K562 (cell line): ENCODE measurements around the gene DDAH1. TPM values are rescaled to one million over a fixed set of nuclear protein-coding genes. Genes with fewer than 3 reads are reported as not detected.

Experiments used
- ATAC-seq: fragments of 200-7000 bp; cut with Tn5 transposase; 3 replicates; pipeline ENCODE4 v1.9.1; 2020; ENCODE audit warnings: moderate library complexity
- BruUV-seq: library from RNA; stranded (reverse); fragments of 400-500 nt; replicated peaks from 2 replicates; lab custom pipeline; 2021; lab: Mats Ljungman, UMichigan
- CTCF ChIA-PET: fragments of 300-600 bp; formaldehyde crosslinking; extraction: SDS; loops from one replicate; lab custom pipeline; 2021; ENCODE audit warnings: low intra/inter-chr PET ratio; lab: Yijun Ruan, JAX
- POLR2A ChIA-PET: fragments of 300-600, 350-650 bp; sonication (Branson Sonifier 250); formaldehyde crosslinking; extraction: SDS; loops from one replicate; lab custom pipeline; 2021; ENCODE audit warnings: antibody characterized with exemption, inconsistent platforms; lab: Yijun Ruan, JAX
- DNase-seq, 4 experiments: peaks; one replicate each; pipeline versions ENCODE4 v3.0.0 to v3.0.0-alpha.2; 2011 to 2018; ENCODE audit warnings: low spot score in 3 of 4, mixed read lengths in 3 of 4; ENCODE audit errors: extremely low read depth in 1 of 4
- FAIRE-seq: peaks from 2 replicates; lab custom pipeline; 2011; peaks lifted over from hg19 to GRCh38; lab: Jason Lieb, UNC
- H2AFZ ChIP-seq: 2 replicates; pipeline ENCODE4 v1.6.0; 2011; ENCODE audit warnings: low read depth, low read length, control low read depth, inconsistent platforms
- H3K27ac ChIP-seq: fragments of 200-600 bp; 3 replicates; pipeline ENCODE4 v1.8.0; 2011; ENCODE audit warnings: low read depth, mild to moderate bottlenecking, control low read depth, inconsistent platforms, low read length, moderate library complexity, mixed read lengths; ENCODE audit errors: extremely low read depth
- H3K27me3 ChIP-seq, 2 experiments: fragments of 300-600 bp in 1 of 2; 2 replicates in 1 of 2; 3 replicates in 1 of 2; pipeline versions ENCODE4 v1.6.0 to v1.8.0; 2011; ENCODE audit warnings: inconsistent platforms in 2 of 2, low read length in 2 of 2, mild to moderate bottlenecking in 1 of 2, mixed read lengths in 1 of 2, moderate library complexity in 1 of 2; ENCODE audit not compliant: control insufficient read depth in 2 of 2, insufficient read depth in 2 of 2
- H3K36me3 ChIP-seq: fragments of 300-600 bp; 3 replicates; pipeline ENCODE4 v1.8.0; 2011; ENCODE audit warnings: mild to moderate bottlenecking, low read length, inconsistent platforms; ENCODE audit not compliant: control insufficient read depth, insufficient read depth
- H3K4me1 ChIP-seq, 2 experiments: fragments of 200-600 bp in 1 of 2; replicated peaks in 1 of 2; 2 replicates in 1 of 2; 3 replicates in 1 of 2; pipeline versions ENCODE4 v1.5.1 to v1.8.0; 2011; ENCODE audit warnings: inconsistent platforms in 2 of 2, low read length in 2 of 2, mild to moderate bottlenecking in 1 of 2, mixed read lengths in 1 of 2, moderate library complexity in 1 of 2; ENCODE audit not compliant: control insufficient read depth in 2 of 2, insufficient read depth in 2 of 2
- H3K4me2 ChIP-seq: 2 replicates; pipeline ENCODE4 v1.6.1; 2011; ENCODE audit warnings: low read length, control low read depth, inconsistent platforms, mixed read lengths; ENCODE audit not compliant: insufficient read depth
- H3K4me3 ChIP-seq: fragments of 200-600 bp; sonication (generic), shearing (Covaris generic); 2 replicates; pipeline ENCODE4 v1.5.1; 2016; ENCODE audit warnings: control low read depth, inconsistent platforms
- H3K79me2 ChIP-seq: fragments of 200-600 bp; 3 replicates; pipeline ENCODE4 v1.8.0; 2011; ENCODE audit warnings: low read length, inconsistent platforms; ENCODE audit not compliant: control insufficient read depth, insufficient read depth
- H3K9ac ChIP-seq, 2 experiments: 2 replicates each; pipeline versions ENCODE4 v1.6.0 to v1.6.1; 2011; ENCODE audit warnings: low read depth in 2 of 2, low read length in 2 of 2, control low read depth in 1 of 2, inconsistent platforms in 1 of 2, mild to moderate bottlenecking in 1 of 2, mixed read lengths in 1 of 2; ENCODE audit not compliant: insufficient read depth in 1 of 2
- H3K9me1 ChIP-seq: one replicate; pipeline ENCODE4 v1.6.0; 2011; ENCODE audit warnings: inconsistent platforms, mild to moderate bottlenecking, low read length, moderate library complexity; ENCODE audit not compliant: control insufficient read depth, insufficient read depth
- H3K9me3 ChIP-seq: replicated peaks from 2 replicates; pipeline ENCODE4 v1.5.1; 2011; ENCODE audit warnings: low read depth, low read length, inconsistent platforms; ENCODE audit not compliant: control insufficient read depth, insufficient read depth
- H4K20me1 ChIP-seq: replicated peaks from 2 replicates; pipeline ENCODE4 v1.6.1; 2011; ENCODE audit warnings: low read length, inconsistent platforms, mixed read lengths; ENCODE audit not compliant: control insufficient read depth, insufficient read depth
- CBX1 ChIP-seq: sonication (generic); IDR thresholded peaks from 2 replicates; pipeline ENCODE4 v1.6.1; 2016; ENCODE audit warnings: antibody characterized with exemption, low read depth, mild to moderate bottlenecking
- JUNB ChIP-seq: fragments of 450-650 bp; formaldehyde crosslinking; conservative IDR thresholded peaks from 2 replicates; pipeline ENCODE4 v1.4.0; 2020; ENCODE audit warnings: mild to moderate bottlenecking
- SAFB2 ChIP-seq: fragments of 200-400 bp; formaldehyde crosslinking; IDR thresholded peaks from 2 replicates; pipeline ENCODE4 v1.6.1; 2018; ENCODE audit warnings: borderline replicate concordance, low read length, low read depth, moderate library complexity; ENCODE audit not compliant: severe bottlenecking
- SMARCC2 ChIP-seq: fragments of 450-650 bp; IDR thresholded peaks from 2 replicates; pipeline ENCODE4 v1.6.1; 2017; ENCODE audit warnings: antibody characterized with exemption, moderate library complexity, mild to moderate bottlenecking, low read depth
- ZNF347 ChIP-seq: fragments of 450-650 bp; formaldehyde crosslinking; IDR thresholded peaks from 2 replicates; pipeline ENCODE4 v1.4.0; 2020; ENCODE audit warnings: low read depth, mild to moderate bottlenecking, moderate library complexity
- ZNF507 ChIP-seq: conservative IDR thresholded peaks from 2 replicates; pipeline ENCODE4 v1.6.1; 2017; ENCODE audit warnings: missing genetic modification characterization, missing compliant biosample characterization
- WGBS: fragments of 100-300 bp; shearing (Covaris generic); methylation state at CpG from one replicate; pipeline ENCODE4 v1.1.6; 2016; ENCODE audit warnings: low coverage, mixed read lengths; ENCODE audit not compliant: insufficient coverage; ENCODE audit errors: missing lambda C conversion rate; 5-methylcytosine and 5-hydroxymethylcytosine counted together
- in situ Hi-C: fragments of 300-500 bp; cut with MboI; formaldehyde crosslinking; loops from 4 replicates; pipeline ENCODE4 v1.15.0; 2018; ENCODE audit warnings: inconsistent platforms, mixed read lengths
- intact Hi-C: fragments of 100-400 bp; cut with micrococcal nuclease; formaldehyde crosslinking; loops from 2 replicates; pipeline ENCODE4 v1.14.2; 2022
- polyA plus RNA-seq, 8 experiments: library from polyadenylated mRNA; depleted of rRNA in 4 of 8; stranded (reverse) in 5 of 8; unstranded in 3 of 8; fragments of >200 nt; fragmentation: Nextera tagmentation in 2 of 8; fragmentation: Illumina TruSeq in 1 of 8; extraction: Ambion mirVana in 2 of 8; extraction: Trizol in 1 of 8; gene quantifications; 2 replicates each; pipeline versions ENCODE4 v1.2.1 to v1.2.3, GENCODE V29; 2011 to 2014; ENCODE audit warnings: inconsistent platforms in 1 of 8, missing spikeins in 1 of 8
- total RNA-seq, 7 experiments: library from RNA; depleted of rRNA in 6 of 7; stranded (reverse); fragments of >200 nt in 6 of 7; fragmentation: Illumina TruSeq in 2 of 7; extraction: Trizol in 2 of 7; gene quantifications; 2 replicates each; pipeline versions ENCODE4 v1.2.1 to v1.2.3, GENCODE V29; 2011 to 2021; ENCODE audit warnings: low replicate concordance in 1 of 7
- TF ChIP-seq, protein P1 (sequence below), 2 experiments: fragments of 450-650 bp in 1 of 2; sonication (generic) in 1 of 2; formaldehyde crosslinking in 1 of 2; IDR thresholded peaks in 1 of 2; conservative IDR thresholded peaks in 1 of 2; 2 replicates each; pipeline versions ENCODE4 v1.6.1 to v1.8.1; 2016 to 2023; ENCODE audit warnings: mild to moderate bottlenecking in 2 of 2, moderate library complexity in 2 of 2, inconsistent platforms in 1 of 2, missing genetic modification reagents in 1 of 2
- TF ChIP-seq, protein P2 (sequence below), 2 experiments: fragments of 450-650 bp; IDR thresholded peaks; 2 replicates each; pipeline ENCODE4 v1.6.1; 2018; ENCODE audit warnings: mild to moderate bottlenecking in 2 of 2, low read depth in 1 of 2; ENCODE audit not compliant: partially characterized antibody in 2 of 2

The DDAH1 gene
- total and polyA plus RNA-seq, 9 of the 15 experiments (the other 6 are each of a cell fraction or from before 2014, with no cell fraction given), result 0.04 to 0.24 (median 0.10) TPM

DNA sequence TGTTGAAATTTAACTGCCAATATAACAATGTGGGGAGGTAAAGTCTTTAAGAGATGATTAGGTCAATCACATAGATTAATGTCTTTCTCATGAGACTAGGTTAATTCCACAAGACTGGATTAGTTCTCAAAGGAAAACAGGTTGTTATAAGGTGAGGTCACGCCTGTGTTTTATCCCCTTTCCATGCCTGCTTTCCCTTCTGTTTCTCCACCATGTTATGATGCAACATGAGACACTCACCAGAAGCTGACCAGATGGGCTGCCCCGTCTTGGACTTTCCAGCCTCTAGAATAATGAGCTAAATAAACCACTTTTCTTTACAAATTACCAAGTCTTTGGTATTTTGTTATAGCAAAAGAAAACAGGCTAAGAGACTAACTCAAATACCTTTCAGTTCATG, 70.8 kb downstream of the DDAH1 start:
- Histone ChIP-seq H3K27ac (no peak overlapping the region), H3K4me2 (no peak overlapping the region), H3K4me3 (no peak overlapping the region), H2AFZ (no peak overlapping the region), H3K36me3 (no peaks in the 10 kb centered on the region), H3K27me3 (no peaks in the 10 kb centered on the region), H3K9me1 (no peaks in the 10 kb centered on the region), H3K9me3 (no peaks in the 10 kb centered on the region), H3K79me2 (no peaks in the 10 kb centered on the region), H3K9ac (no peak overlapping the region), H3K4me1 (no peaks in the 10 kb centered on the region), H4K20me1 (no peaks in the 10 kb centered on the region)
- intact Hi-C loops, result no loop called here
- ChIA-PET POLR2A (no interaction called here), CTCF (no interaction called here)
- WGBS, result 0% methylated on average over 2 of the region's 2 CpGs
- TF ChIP-seq, protein P1, sequence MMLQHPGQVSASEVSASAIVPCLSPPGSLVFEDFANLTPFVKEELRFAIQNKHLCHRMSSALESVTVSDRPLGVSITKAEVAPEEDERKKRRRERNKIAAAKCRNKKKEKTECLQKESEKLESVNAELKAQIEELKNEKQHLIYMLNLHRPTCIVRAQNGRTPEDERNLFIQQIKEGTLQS (IDR thresholded peaks at IDR 0.05), result peak; percentile 17; the same call in 1 of the 2 replicates
- TF ChIP-seq, protein P1 (CRISPR knock-in tag; conservative IDR thresholded peaks at IDR 0.05), result no peak
- TF ChIP-seq SAFB2, result no peak
- in situ Hi-C loops, result no loop called here
- ATAC-seq, result no peak
- DNase-seq, result no peak
- FAIRE-seq, result no peak
- no TSS peak for BruUV-seq

DNA sequence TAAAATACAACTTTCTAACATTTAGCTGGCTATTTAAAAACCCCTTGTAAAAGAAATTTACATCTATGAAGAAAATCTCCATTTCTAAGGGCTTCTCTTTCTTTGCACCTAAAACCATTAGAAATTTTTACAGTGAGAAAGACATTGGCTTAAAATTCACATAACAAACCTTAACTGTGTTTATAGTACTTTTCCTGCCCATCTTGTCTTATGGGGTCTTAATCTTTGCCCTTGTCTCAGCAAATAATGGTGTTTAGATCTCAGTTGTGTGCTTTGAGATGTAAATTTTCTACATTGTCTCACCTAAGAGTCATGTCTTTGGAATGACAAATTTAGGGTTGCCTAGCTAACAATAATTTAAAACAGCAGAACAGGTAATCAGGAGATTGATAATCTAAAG, 71.5 kb downstream of the DDAH1 start:
- POLR2A ChIA-PET, result no interaction called here

More for the DNA sequence above, 71.5 kb downstream of the DDAH1 start:
- Histone ChIP-seq H3K9ac (no peak overlapping the region), H3K27me3 (no peaks in the 10 kb centered on the region), H3K27ac (no peak overlapping the region), H3K9me1 (no peaks in the 10 kb centered on the region), H4K20me1 (no peaks in the 10 kb centered on the region), H3K79me2 (no peaks in the 10 kb centered on the region), H3K36me3 (no peaks in the 10 kb centered on the region), H3K4me2 (no peak overlapping the region), H3K4me1 (no peaks in the 10 kb centered on the region), H3K9me3 (no peaks in the 10 kb centered on the region), H2AFZ (no peak overlapping the region), H3K4me3 (no peak overlapping the region)
- FAIRE-seq (no peak), DNase-seq (no peak), ATAC-seq (no peak)
- TF ChIP-seq, protein P1 (IDR thresholded peaks at IDR 0.05), result no peak
- TF ChIP-seq, protein P1 (CRISPR knock-in tag; conservative IDR thresholded peaks at IDR 0.05), result no peak
- TF ChIP-seq ZNF347 (CRISPR knock-in tag) (no peak), ZNF507 (tag) (no peak), CBX1 (no peak), JUNB (CRISPR knock-in tag) (no peak), SMARCC2 (no peak)
- TF ChIP-seq, protein P2, sequence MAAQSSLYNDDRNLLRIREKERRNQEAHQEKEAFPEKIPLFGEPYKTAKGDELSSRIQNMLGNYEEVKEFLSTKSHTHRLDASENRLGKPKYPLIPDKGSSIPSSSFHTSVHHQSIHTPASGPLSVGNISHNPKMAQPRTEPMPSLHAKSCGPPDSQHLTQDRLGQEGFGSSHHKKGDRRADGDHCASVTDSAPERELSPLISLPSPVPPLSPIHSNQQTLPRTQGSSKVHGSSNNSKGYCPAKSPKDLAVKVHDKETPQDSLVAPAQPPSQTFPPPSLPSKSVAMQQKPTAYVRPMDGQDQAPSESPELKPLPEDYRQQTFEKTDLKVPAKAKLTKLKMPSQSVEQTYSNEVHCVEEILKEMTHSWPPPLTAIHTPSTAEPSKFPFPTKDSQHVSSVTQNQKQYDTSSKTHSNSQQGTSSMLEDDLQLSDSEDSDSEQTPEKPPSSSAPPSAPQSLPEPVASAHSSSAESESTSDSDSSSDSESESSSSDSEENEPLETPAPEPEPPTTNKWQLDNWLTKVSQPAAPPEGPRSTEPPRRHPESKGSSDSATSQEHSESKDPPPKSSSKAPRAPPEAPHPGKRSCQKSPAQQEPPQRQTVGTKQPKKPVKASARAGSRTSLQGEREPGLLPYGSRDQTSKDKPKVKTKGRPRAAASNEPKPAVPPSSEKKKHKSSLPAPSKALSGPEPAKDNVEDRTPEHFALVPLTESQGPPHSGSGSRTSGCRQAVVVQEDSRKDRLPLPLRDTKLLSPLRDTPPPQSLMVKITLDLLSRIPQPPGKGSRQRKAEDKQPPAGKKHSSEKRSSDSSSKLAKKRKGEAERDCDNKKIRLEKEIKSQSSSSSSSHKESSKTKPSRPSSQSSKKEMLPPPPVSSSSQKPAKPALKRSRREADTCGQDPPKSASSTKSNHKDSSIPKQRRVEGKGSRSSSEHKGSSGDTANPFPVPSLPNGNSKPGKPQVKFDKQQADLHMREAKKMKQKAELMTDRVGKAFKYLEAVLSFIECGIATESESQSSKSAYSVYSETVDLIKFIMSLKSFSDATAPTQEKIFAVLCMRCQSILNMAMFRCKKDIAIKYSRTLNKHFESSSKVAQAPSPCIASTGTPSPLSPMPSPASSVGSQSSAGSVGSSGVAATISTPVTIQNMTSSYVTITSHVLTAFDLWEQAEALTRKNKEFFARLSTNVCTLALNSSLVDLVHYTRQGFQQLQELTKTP (IDR thresholded peaks at IDR 0.05; ENCODE audit: low read depth in 1 of 2, partially characterized antibody in 2 of 2), result no peak
- no TSS peak for BruUV-seq
- intact Hi-C loops (no loop called here), in situ Hi-C loops (no loop called here)
- CTCF ChIA-PET, result no interaction called here
